HepG2 (cell line): ENCODE measurements around the gene NINL. TPM values are rescaled to one million over a fixed set of nuclear protein-coding genes. Genes with fewer than 3 reads are reported as not detected.
A peak's percentile ranks its signal among the peaks of the same experiment; 100 is the strongest.

Source experiments
- AKAP8 ChIP-seq: sonication (generic); formaldehyde crosslinking; IDR thresholded peaks from 2 replicates; pipeline ENCODE4 v1.5.1; 2020; ENCODE audit warnings: mild to moderate bottlenecking, missing genetic modification reagents
- ATRX ChIP-seq: sonication (generic); formaldehyde crosslinking; IDR thresholded peaks from 2 replicates; pipeline ENCODE4 v1.4.0; 2020; ENCODE audit warnings: missing genetic modification reagents, borderline replicate concordance
- CBFB ChIP-seq: sonication (generic); formaldehyde crosslinking; IDR thresholded peaks from 2 replicates; pipeline ENCODE4 v1.4.0; 2020; ENCODE audit warnings: missing genetic modification reagents
- EEA1 ChIP-seq: sonication (generic); formaldehyde crosslinking; IDR thresholded peaks from 2 replicates; pipeline ENCODE4 v1.5.1; 2020; ENCODE audit warnings: mild to moderate bottlenecking, missing genetic modification reagents, borderline replicate concordance
- GATAD1 ChIP-seq: IDR thresholded peaks from 2 replicates; pipeline ENCODE4 v1.6.1; 2016; ENCODE audit warnings: missing genetic modification reagents, missing compliant biosample characterization
- GZF1 ChIP-seq: sonication (generic); formaldehyde crosslinking; IDR thresholded peaks from 2 replicates; pipeline ENCODE4 v1.5.1; 2020; ENCODE audit warnings: mild to moderate bottlenecking, missing genetic modification reagents
- IKZF1 ChIP-seq: fragments of 450-650 bp; IDR thresholded peaks from 2 replicates; pipeline ENCODE4 v1.7.1; 2016
- IKZF4 ChIP-seq: sonication (generic); formaldehyde crosslinking; IDR thresholded peaks from 2 replicates; pipeline ENCODE4 v1.5.1; 2020; ENCODE audit warnings: borderline replicate concordance, mild to moderate bottlenecking, low read depth, missing genetic modification reagents; ENCODE audit errors: not compliant biosample characterization
- JARID2 ChIP-seq: sonication (generic); formaldehyde crosslinking; IDR thresholded peaks from 2 replicates; pipeline ENCODE4 v1.8.1; 2023; ENCODE audit warnings: missing genetic modification reagents, inconsistent platforms; ENCODE audit not compliant: insufficient replicate concordance
- MIXL1 ChIP-seq: IDR thresholded peaks from 2 replicates; pipeline ENCODE4 v1.6.1; 2016
- NR1H2 ChIP-seq: sonication (generic); formaldehyde crosslinking; IDR thresholded peaks from 2 replicates; pipeline ENCODE4 v1.8.1; 2022; ENCODE audit warnings: low read depth, missing genetic modification reagents, borderline replicate concordance
- PAWR ChIP-seq: sonication (generic); formaldehyde crosslinking; IDR thresholded peaks from 2 replicates; pipeline ENCODE4 v1.4.0; 2020; ENCODE audit warnings: missing genetic modification reagents, mild to moderate bottlenecking, borderline replicate concordance
- PCBP1 ChIP-seq: fragments of 200-400 bp; formaldehyde crosslinking; IDR thresholded peaks from 2 replicates; pipeline ENCODE4 v1.6.1; 2017; ENCODE audit warnings: mild to moderate bottlenecking, low read depth, low read length, borderline replicate concordance
- POGK ChIP-seq: sonication (generic); formaldehyde crosslinking; conservative IDR thresholded peaks from 2 replicates; pipeline ENCODE4 v1.8.0; 2022; ENCODE audit warnings: mild to moderate bottlenecking, moderate library complexity, missing genetic modification reagents
- SUZ12 ChIP-seq: fragments of 150-350 bp; IDR thresholded peaks from 2 replicates; pipeline ENCODE4 v1.6.1; 2014; ENCODE audit warnings: low read depth, low read length
- TAF1 ChIP-seq: sonication (generic); formaldehyde crosslinking; IDR thresholded peaks from 2 replicates; pipeline ENCODE4 v1.4.0; 2020; ENCODE audit warnings: missing genetic modification reagents
- TRIM24 ChIP-seq: sonication (generic); formaldehyde crosslinking; IDR thresholded peaks from 2 replicates; pipeline ENCODE4 v1.8.0; 2022; ENCODE audit warnings: mild to moderate bottlenecking, missing genetic modification reagents
- WIZ ChIP-seq: sonication (generic); formaldehyde crosslinking; IDR thresholded peaks from 2 replicates; pipeline ENCODE4 v1.5.1; 2020; ENCODE audit warnings: mild to moderate bottlenecking, missing genetic modification reagents
- ZNF136 ChIP-seq: sonication (generic); formaldehyde crosslinking; IDR thresholded peaks from 2 replicates; pipeline ENCODE4 v1.8.1; 2022; ENCODE audit warnings: low read depth, mild to moderate bottlenecking, moderate library complexity, missing genetic modification reagents
- ZNF337 ChIP-seq: sonication (generic); formaldehyde crosslinking; IDR thresholded peaks from 2 replicates; pipeline ENCODE4 v1.5.1; 2020; ENCODE audit warnings: missing genetic modification reagents, low read depth, mild to moderate bottlenecking, borderline replicate concordance
- ZNF367 ChIP-seq: sonication (generic); formaldehyde crosslinking; IDR thresholded peaks from 2 replicates; pipeline ENCODE4 v1.4.0; 2020; ENCODE audit warnings: missing genetic modification reagents, borderline replicate concordance
- ZNF670 ChIP-seq: sonication (generic); formaldehyde crosslinking; IDR thresholded peaks from 2 replicates; pipeline ENCODE4 v1.8.0; 2022; ENCODE audit warnings: mild to moderate bottlenecking, missing genetic modification reagents, borderline replicate concordance
- ZNF674 ChIP-seq: sonication (generic); formaldehyde crosslinking; IDR thresholded peaks from 2 replicates; pipeline ENCODE4 v1.5.0; 2020; ENCODE audit warnings: low read depth, mild to moderate bottlenecking, missing genetic modification reagents
- polyA plus RNA-seq, 8 experiments: library from polyadenylated mRNA; depleted of rRNA in 3 of 8; stranded (reverse) in 7 of 8; unstranded in 1 of 8; fragments of >200 nt; fragmentation: Illumina TruSeq in 4 of 8; extraction: Trizol in 4 of 8; gene quantifications; 2 replicates each; pipeline versions ENCODE4 v1.2.1 to v1.2.3, GENCODE V29; 2011 to 2016; ENCODE audit warnings: low read depth in 4 of 8, missing spikeins in 1 of 8, mixed read lengths in 1 of 8; ENCODE audit not compliant: insufficient read depth in 1 of 8
- total RNA-seq, 5 experiments: library from RNA; depleted of rRNA; stranded (reverse); fragments of >200 nt; fragmentation: Illumina TruSeq; extraction: Trizol; gene quantifications; 2 replicates each; pipeline ENCODE4 v1.2.3, GENCODE V29; 2016; ENCODE audit warnings: low read depth in 1 of 5
- TF ChIP-seq, protein P1 (sequence below): IDR thresholded peaks from 2 replicates; pipeline ENCODE4 v1.6.1; 2012; ENCODE audit warnings: low read length, improper control_type of control experiment
- TF ChIP-seq, protein P2 (sequence below): sonication (generic); formaldehyde crosslinking; IDR thresholded peaks from 2 replicates; pipeline ENCODE4 v1.4.0; 2020; ENCODE audit warnings: missing genetic modification reagents

The NINL gene
- total and polyA plus RNA-seq, 2 of the 13 experiments (the other 11 are each of a cell fraction or from before 2014, with no cell fraction given), result 32.3 to 34.3 TPM

GRCh38 chr20:25538838-25539665 is 46.3 kb downstream of the NINL start (continued):
- TF ChIP-seq PCBP1 (no peak), ZNF337 (0 out of 2 replicates have a peak, but pooled peaks have one; percentile 41), SUZ12 (no peak), ZNF670 (peak; percentile 70; the same call in 1 of the 2 replicates), ZNF674 (CRISPR knock-in tag) (no peak), NR1H2 (no peak), PAWR (CRISPR knock-in tag) (no peak), EEA1 (no peak), CBFB (CRISPR knock-in tag) (peak; percentile 59; the same call in 1 of the 2 replicates), WIZ (CRISPR knock-in tag) (no peak), GATAD1 (CRISPR knock-in tag) (peak; percentile 80), JARID2 (peak; percentile 43), TRIM24 (CRISPR knock-in tag) (peak; percentile 69; the same call in 1 of the 2 replicates), AKAP8 (CRISPR knock-in tag) (peak; percentile 76), MIXL1 (CRISPR knock-in tag) (peak; percentile 85), IKZF4 (no peak), ZNF367 (CRISPR knock-in tag) (no peak), TAF1 (no peak), GZF1 (no peak), ZNF136 (peak; percentile 91; the same call in 1 of the 2 replicates), ATRX (no peak), IKZF1 (no peak), POGK (peak; percentile 89; the same call in 1 of the 2 replicates)
- TF ChIP-seq, protein P1, sequence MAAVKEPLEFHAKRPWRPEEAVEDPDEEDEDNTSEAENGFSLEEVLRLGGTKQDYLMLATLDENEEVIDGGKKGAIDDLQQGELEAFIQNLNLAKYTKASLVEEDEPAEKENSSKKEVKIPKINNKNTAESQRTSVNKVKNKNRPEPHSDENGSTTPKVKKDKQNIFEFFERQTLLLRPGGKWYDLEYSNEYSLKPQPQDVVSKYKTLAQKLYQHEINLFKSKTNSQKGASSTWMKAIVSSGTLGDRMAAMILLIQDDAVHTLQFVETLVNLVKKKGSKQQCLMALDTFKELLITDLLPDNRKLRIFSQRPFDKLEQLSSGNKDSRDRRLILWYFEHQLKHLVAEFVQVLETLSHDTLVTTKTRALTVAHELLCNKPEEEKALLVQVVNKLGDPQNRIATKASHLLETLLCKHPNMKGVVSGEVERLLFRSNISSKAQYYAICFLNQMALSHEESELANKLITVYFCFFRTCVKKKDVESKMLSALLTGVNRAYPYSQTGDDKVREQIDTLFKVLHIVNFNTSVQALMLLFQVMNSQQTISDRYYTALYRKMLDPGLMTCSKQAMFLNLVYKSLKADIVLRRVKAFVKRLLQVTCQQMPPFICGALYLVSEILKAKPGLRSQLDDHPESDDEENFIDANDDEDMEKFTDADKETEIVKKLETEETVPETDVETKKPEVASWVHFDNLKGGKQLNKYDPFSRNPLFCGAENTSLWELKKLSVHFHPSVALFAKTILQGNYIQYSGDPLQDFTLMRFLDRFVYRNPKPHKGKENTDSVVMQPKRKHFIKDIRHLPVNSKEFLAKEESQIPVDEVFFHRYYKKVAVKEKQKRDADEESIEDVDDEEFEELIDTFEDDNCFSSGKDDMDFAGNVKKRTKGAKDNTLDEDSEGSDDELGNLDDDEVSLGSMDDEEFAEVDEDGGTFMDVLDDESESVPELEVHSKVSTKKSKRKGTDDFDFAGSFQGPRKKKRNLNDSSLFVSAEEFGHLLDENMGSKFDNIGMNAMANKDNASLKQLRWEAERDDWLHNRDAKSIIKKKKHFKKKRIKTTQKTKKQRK, result no peak
- TF ChIP-seq, protein P2, sequence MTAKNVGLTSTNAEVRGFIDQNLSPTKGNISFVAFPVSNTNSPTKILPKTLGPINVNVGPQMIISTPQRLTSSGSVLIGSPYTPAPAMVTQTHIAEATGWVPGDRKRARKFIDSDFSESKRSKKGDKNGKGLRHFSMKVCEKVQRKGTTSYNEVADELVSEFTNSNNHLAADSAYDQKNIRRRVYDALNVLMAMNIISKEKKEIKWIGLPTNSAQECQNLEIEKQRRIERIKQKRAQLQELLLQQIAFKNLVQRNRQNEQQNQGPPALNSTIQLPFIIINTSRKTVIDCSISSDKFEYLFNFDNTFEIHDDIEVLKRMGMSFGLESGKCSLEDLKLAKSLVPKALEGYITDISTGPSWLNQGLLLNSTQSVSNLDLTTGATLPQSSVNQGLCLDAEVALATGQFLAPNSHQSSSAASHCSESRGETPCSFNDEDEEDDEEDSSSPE, result no peak; the same call in 1 of the 2 replicates
